DND-41 (cell line): ENCODE results near the gene CLK2.
"Not testable (repeated sequence)": the region's sequence is repeated elsewhere in the genome, so short reads cannot be mapped to it uniquely, and the experiment has no call there.

Source experiments
- ATAC-seq: fragments of 200-7000 bp; cut with Tn5 transposase; 3 replicates; pipeline ENCODE4 v1.9.1; 2021; ENCODE audit warnings: low read depth; ENCODE audit not compliant: insufficient read depth
- DNase-seq: peaks from one replicate; pipeline ENCODE4 v3.0.0-alpha.2; 2020
- H2AFZ ChIP-seq: 2 replicates; pipeline ENCODE4 v1.6.0; 2012; ENCODE audit warnings: low read depth, low read length
- H3K27ac ChIP-seq: 2 replicates; pipeline ENCODE4 v1.5.1; 2012; ENCODE audit warnings: low read length, inconsistent platforms
- H3K27me3 ChIP-seq: fragments of 200-600 bp; sonication (generic); 2 replicates; pipeline ENCODE4 v1.6.0; 2012; ENCODE audit warnings: low read length, mild to moderate bottlenecking, inconsistent platforms; ENCODE audit not compliant: insufficient read depth, poor library complexity
- H3K36me3 ChIP-seq: 2 replicates; pipeline ENCODE4 v1.5.1; 2012; ENCODE audit warnings: low read length, inconsistent platforms; ENCODE audit not compliant: insufficient read depth
- H3K4me1 ChIP-seq: 2 replicates; pipeline ENCODE4 v1.5.1; 2012; ENCODE audit warnings: mild to moderate bottlenecking, low read length; ENCODE audit not compliant: insufficient read depth
- H3K4me2 ChIP-seq: 2 replicates; pipeline ENCODE4 v1.6.0; 2012; ENCODE audit warnings: mild to moderate bottlenecking, moderate library complexity, low read length, inconsistent platforms; ENCODE audit not compliant: insufficient read depth
- H3K4me3 ChIP-seq, 2 experiments: fragments of 200-600 bp in 1 of 2; shearing (Covaris generic) in 1 of 2; 2 replicates each; pipeline ENCODE4 v1.5.1; 2012 to 2016; ENCODE audit warnings: inconsistent platforms in 2 of 2, low read length in 2 of 2, mild to moderate bottlenecking in 2 of 2, low read depth in 1 of 2, moderate library complexity in 1 of 2
- H3K79me2 ChIP-seq: 2 replicates; pipeline ENCODE4 v1.6.0; 2012; ENCODE audit warnings: low read length, inconsistent platforms; ENCODE audit not compliant: insufficient read depth
- H3K9ac ChIP-seq: 2 replicates; pipeline ENCODE4 v1.6.0; 2012; ENCODE audit warnings: low read depth, mild to moderate bottlenecking, inconsistent platforms, low read length, moderate library complexity
- H3K9me3 ChIP-seq: 2 replicates; pipeline ENCODE4 v1.5.1; 2012; ENCODE audit warnings: low read length, moderate library complexity, mild to moderate bottlenecking, inconsistent platforms; ENCODE audit not compliant: insufficient read depth, severe bottlenecking
- H4K20me1 ChIP-seq: 2 replicates; pipeline ENCODE4 v1.6.0; 2012; ENCODE audit warnings: low read length; ENCODE audit not compliant: insufficient read depth
- EZH2 ChIP-seq: IDR thresholded peaks from 3 replicates; pipeline ENCODE4 v1.6.1; 2012; ENCODE audit warnings: borderline replicate concordance, low read depth, mild to moderate bottlenecking, moderate library complexity, low read length, inconsistent platforms; ENCODE audit not compliant: severe bottlenecking
- TF ChIP-seq, protein P1 (sequence below): IDR thresholded peaks from 2 replicates; pipeline ENCODE4 v1.5.1; 2012; ENCODE audit warnings: borderline replicate concordance, low read length, moderate library complexity, mild to moderate bottlenecking; ENCODE audit not compliant: poor library complexity, severe bottlenecking; ENCODE audit errors: extremely low read depth

The CLK2 gene

GRCh38 chr1:155250246-155250632 is 23.1 kb downstream of the CLK2 start:
- peak overlapping the region; percentile 62 for H3K9ac ChIP-seq
- H3K27me3 ChIP-seq: no peaks in the 10 kb centered on the region
- H2AFZ ChIP-seq: peak overlapping the region; percentile 79
- peak; percentile 41 for ATAC-seq
- DNase-seq: no peak
- TF ChIP-seq EZH2: no peak
- TF ChIP-seq, protein P1, sequence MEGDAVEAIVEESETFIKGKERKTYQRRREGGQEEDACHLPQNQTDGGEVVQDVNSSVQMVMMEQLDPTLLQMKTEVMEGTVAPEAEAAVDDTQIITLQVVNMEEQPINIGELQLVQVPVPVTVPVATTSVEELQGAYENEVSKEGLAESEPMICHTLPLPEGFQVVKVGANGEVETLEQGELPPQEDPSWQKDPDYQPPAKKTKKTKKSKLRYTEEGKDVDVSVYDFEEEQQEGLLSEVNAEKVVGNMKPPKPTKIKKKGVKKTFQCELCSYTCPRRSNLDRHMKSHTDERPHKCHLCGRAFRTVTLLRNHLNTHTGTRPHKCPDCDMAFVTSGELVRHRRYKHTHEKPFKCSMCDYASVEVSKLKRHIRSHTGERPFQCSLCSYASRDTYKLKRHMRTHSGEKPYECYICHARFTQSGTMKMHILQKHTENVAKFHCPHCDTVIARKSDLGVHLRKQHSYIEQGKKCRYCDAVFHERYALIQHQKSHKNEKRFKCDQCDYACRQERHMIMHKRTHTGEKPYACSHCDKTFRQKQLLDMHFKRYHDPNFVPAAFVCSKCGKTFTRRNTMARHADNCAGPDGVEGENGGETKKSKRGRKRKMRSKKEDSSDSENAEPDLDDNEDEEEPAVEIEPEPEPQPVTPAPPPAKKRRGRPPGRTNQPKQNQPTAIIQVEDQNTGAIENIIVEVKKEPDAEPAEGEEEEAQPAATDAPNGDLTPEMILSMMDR: no peak
- H3K4me3 ChIP-seq: peak overlapping the region in 1 of 2 experiments; percentile 59; a peak in 3 of 4 replicates
- peaks cover 45% of the 10 kb centered on the region for H3K4me1 ChIP-seq
- no peaks in the 10 kb centered on the region for H3K9me3 ChIP-seq
- H3K4me2 ChIP-seq: peak overlapping the region; percentile 81
- no peaks in the 10 kb centered on the region for H4K20me1 ChIP-seq
- H3K79me2 ChIP-seq: peaks cover 21% of the 10 kb centered on the region
- H3K36me3 ChIP-seq: peaks cover 21% of the 10 kb centered on the region
- peak overlapping the region; percentile 75 for H3K27ac ChIP-seq

- H3K27me3 ChIP-seq: no peaks in the 10 kb centered on the region
- H3K4me3 ChIP-seq: no peak overlapping the region
- H3K27ac ChIP-seq: no peak overlapping the region
- no peaks in the 10 kb centered on the region for H4K20me1 ChIP-seq
- no peak overlapping the region for H3K4me2 ChIP-seq
- peaks cover 21% of the 10 kb centered on the region for H3K36me3 ChIP-seq
- ATAC-seq: no peak
- H3K9ac ChIP-seq: no peak overlapping the region
- peaks cover 41% of the 10 kb centered on the region for H3K4me1 ChIP-seq
- H3K9me3 ChIP-seq: no peaks in the 10 kb centered on the region
- TF ChIP-seq EZH2: no peak
- TF ChIP-seq, protein P1: no peak
- no peak for DNase-seq
- H2AFZ ChIP-seq: no peak overlapping the region
- peaks cover 14% of the 10 kb centered on the region for H3K79me2 ChIP-seq
Observed at GRCh38 chr1:155247667-155248553, 25.4 kb downstream of the CLK2 start.

GRCh38 chr1:155246796-155247195 is 26.5 kb downstream of the CLK2 start:
- ATAC-seq, H3K9ac ChIP-seq, H4K20me1 ChIP-seq, H3K9me3 ChIP-seq, H3K4me3 ChIP-seq, H3K27me3 ChIP-seq, H3K4me2 ChIP-seq, H2AFZ ChIP-seq, DNase-seq, H3K27ac ChIP-seq: not testable (repeated sequence)
- H3K4me1 ChIP-seq: peaks cover 49% of the 10 kb centered on the region
- H3K79me2 ChIP-seq: peaks cover 21% of the 10 kb centered on the region
- H3K36me3 ChIP-seq: peaks cover 21% of the 10 kb centered on the region

GRCh38 chr1:155245163-155245524 is 28.2 kb downstream of the CLK2 start:
- ATAC-seq: no peak
- Histone ChIP-seq H2AFZ (peak overlapping the region; percentile 96), H3K4me3 (peak overlapping the region in 1 of 2 experiments; percentile 52; a peak in 2 of 4 replicates)

More at GRCh38 chr1:155245163-155245524, 28.2 kb downstream of the CLK2 start:
- H3K4me2 ChIP-seq: peak overlapping the region; percentile 72
- H3K9me3 ChIP-seq: no peaks in the 10 kb centered on the region
- H3K4me1 ChIP-seq: peaks cover 47% of the 10 kb centered on the region
- H3K27ac ChIP-seq: peak overlapping the region; percentile 96
- no peaks in the 10 kb centered on the region for H3K27me3 ChIP-seq
- peaks cover 18% of the 10 kb centered on the region for H3K36me3 ChIP-seq
- TF ChIP-seq, protein P1: no peak
- TF ChIP-seq EZH2: no peak
- no peaks in the 10 kb centered on the region for H4K20me1 ChIP-seq
- peak overlapping the region; percentile 61 for H3K9ac ChIP-seq
- DNase-seq: no peak
- peaks cover 27% of the 10 kb centered on the region for H3K79me2 ChIP-seq
